SK-MEL-5 (cell line): ENCODE data around the gene SHISA9. TPM values are rescaled to one million over a fixed set of nuclear protein-coding genes. Genes with fewer than 3 reads are reported as not detected.

Experiments used
- DNase-seq: peaks from one replicate; pipeline ENCODE4 v3.0.0-alpha.2; 2016; ENCODE audit warnings: low read depth, low spot score
- in situ Hi-C: cut with HindIII; loops from 2 replicates; pipeline ENCODE4 v1.10.0; 2016; ENCODE audit warnings: low sequenced_read_pairs, high pct_unique_total_duplicates, low pct_unique_long_range_greater_than_20kb
- total RNA-seq: library from RNA; depleted of rRNA; stranded (reverse); fragments of >200 nt; shearing (Covaris generic); gene quantifications from 2 replicates; pipeline ENCODE4 v1.2.3, GENCODE V29; 2014

Gene SHISA9
- total RNA-seq, 1 experiment from 2014 or later: 0.37 TPM

DNA sequence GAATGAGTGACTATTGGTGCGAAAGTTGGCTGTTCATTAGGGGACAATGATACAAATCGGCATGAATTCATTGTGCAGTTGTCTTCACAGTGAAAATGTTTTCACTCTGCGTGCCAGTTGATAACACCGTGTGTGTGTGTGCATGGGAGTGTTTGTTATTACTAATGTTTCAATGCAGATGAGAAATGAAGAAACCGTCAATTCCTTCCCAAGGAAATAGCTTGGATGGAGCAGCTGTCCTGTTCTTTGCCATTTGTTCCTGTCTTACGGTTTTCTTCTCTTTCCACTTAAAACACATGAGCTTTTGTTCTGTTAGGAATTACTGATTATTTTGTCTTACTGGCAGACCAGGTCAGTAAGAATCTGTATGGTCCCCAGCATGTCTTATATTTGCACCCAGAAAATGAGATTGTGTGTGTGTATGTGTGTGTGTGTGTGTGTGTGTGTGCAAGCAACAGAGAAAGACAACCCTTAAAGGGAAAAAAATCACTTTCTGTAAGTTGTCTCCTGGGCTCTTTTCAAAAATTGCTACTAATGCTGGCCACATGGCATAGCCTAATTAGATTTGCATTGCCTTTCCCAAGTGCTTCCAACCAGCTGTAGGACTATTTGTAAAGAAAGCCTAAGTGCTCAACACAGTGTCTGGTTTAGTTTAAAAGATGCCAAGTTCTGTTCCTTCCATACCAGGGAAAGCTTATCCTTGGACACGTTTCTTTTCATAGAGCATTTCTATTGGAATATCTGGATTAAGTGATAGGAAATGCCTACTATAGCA, 23.8 kb downstream of the SHISA9 start:
- no peak for DNase-seq
- in situ Hi-C loops: no loop called here

DNA sequence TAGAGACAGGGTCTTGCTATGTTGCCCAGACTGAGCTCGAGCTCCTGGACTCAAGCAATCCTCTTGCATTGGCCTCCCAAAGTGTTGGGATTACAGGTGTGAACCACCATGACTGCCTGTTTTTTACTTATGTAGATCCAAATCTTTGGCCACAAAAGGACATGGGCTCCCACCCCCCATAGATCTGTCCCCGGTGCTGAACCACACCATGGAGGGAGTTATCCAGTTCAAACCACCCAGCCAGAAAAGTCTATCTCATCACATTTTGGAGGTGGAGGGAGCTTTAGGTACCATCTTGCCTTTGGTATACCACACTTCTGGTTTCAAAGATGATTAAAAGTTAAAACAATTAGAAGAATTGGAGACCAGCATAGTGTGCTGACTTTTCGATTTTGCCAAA, 26.2 kb downstream of the SHISA9 start:
- no peak for DNase-seq
- in situ Hi-C loops: no loop called here

- in situ Hi-C loops: no loop called here
- no peak for DNase-seq
Measured at GRCh38 chr16:12930881-12931280, 29.5 kb downstream of the SHISA9 start.

DNA sequence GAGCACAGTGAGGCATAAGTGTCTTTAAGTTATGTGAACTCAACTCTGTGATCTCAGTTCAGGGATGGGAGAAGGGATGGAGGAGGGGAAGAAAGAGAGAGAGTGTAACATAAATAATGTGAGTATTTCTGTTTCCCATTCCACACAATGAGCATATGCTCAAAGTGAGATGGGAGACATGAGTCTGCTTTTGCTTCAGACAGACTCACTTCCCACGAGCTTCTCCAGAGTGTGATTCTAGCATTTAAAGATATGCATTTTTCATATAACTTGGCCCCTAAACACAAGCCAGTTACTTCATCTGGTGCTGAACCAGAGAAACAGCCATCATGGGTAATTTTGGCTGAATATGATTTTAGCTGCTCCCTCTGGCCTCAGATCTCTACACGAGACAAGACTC, 35.0 kb downstream of the SHISA9 start:
- no peak for DNase-seq
- in situ Hi-C loops: no loop called here

DNA sequence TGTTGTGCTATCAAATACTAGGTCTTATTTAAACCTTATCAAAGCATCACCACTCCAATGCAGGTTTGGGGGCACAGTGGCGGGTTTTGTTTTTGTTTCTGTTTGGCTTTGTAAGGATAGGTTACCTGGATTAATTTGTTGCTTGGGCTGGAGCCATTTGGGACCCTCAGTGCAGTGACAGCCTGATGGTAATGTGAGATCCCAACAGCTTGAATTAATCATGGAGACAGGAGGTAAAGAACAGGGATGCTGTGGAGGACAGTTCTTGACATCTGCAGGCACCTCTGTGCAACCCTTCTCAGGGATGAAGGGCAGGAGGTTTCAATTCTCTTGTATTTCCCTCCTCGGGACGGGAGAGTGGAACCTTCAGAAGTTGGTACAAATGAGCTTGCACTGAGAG, 40.5 kb downstream of the SHISA9 start:
- DNase-seq: no peak
- in situ Hi-C loops: no loop called here

DNA sequence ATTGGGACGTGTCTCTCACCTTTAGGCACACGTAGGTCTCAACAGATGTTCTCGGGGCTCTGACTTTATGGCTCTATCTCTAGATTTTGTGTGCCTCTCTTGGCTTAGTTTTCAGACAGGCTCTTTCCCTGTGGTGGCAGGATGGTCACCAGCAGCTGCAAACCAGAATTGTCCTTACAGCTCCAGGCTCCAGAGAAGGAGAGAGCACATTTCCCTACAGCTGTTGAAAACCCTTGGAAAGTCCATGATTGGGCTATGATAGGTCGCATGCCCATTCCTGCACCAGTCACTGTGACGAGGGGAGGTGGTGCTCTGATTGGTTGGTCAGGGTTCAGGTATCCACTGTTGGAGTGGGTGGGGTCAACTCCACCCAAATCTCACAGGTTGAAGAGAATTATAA, 41.5 kb downstream of the SHISA9 start:
- in situ Hi-C loops: no loop called here
- no peak for DNase-seq

GRCh38 chr16:12944300-12944699, 42.9 kb downstream of the SHISA9 start:
- in situ Hi-C loops: no loop called here
- no peak for DNase-seq

DNA sequence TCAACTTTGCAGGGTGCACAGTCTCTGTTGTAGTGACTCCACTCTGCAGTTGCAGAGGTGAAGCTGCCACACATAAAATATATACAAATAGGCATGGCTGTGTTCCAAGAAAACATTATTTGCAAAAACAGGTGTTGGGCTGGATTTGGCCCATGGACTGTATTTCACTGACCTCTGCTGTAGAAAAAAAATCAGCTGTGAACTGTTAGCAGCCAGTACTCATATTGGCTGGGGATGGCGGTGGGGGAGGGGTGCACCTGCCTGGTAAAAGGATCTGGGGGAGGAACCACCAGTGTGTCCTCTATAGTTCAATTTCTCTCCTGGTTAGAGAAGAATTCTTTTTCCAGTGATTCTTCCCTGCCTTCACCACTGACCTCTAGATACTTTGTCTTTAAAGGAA, 50.0 kb downstream of the SHISA9 start:
- in situ Hi-C loops: no loop called here
- DNase-seq: no peak

DNA sequence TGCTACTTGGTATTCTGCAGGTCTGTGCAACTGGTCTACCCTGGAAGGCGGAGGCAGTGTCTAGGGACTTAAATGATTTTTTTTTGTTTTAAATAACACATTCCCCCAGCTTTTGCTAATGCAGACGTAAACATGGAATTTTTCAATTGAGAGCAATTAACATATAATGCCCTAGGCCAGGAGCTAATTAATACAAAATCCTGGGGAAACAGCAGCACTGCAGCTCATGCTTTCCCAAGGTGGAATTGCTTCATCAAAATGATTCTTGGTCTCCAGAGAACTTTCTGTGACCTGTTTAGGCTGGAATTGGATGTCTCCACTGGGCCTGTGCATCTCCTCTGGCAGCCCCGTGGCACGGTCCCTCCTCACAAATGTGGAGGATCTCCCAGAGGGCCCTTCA, 50.6 kb downstream of the SHISA9 start:
- in situ Hi-C loops: no loop called here

GRCh38 chr16:12958366-12958765, 57.0 kb downstream of the SHISA9 start:
- no peak for DNase-seq

More for the DNA sequence above, 50.6 kb downstream of the SHISA9 start:
- DNase-seq: no peak

DNA sequence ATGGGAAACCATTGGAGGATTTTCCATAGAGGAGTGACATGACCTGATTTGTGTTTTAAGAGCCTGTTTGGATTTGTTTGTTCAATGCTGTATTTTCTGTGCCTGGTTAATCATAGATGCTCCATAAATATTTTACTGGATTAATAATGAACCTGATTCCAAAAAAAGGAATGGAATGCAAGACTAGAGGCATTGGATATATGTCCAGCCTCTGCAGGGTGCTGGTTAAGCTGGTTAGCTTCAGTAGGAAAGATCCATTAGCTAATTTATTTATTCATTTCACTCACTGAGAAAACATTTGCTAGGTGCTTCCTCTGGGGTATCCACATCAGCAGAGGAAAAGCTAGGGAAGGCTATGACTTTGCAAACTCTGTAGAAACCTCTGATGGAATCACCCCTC, 57.7 kb downstream of the SHISA9 start:
- in situ Hi-C loops: no loop called here
- DNase-seq: no peak

More at GRCh38 chr16:12958366-12958765, 57.0 kb downstream of the SHISA9 start:
- in situ Hi-C loops: no loop called here

GRCh38 chr16:12961626-12962025, 60.2 kb downstream of the SHISA9 start:
- no peak for DNase-seq
- in situ Hi-C loops: no loop called here

DNA sequence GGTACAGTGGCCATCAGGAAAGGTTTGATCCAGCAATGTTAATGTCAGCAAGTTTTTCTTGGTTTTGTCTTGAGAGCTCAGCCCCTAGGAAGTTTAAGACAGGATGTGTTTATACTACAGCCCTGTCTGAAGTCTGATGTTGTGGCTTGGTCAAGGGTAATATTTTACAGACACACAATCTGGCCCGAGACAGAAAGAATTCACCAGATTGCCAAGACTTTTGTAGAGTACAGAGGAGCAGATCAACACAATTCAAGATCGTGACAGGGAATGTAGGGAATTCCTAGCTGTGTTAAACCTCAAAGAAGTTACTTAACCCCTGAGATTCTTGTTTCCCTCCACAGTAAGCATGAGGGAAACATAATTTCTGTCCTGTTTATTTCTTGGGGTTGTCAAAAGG, 63.1 kb downstream of the SHISA9 start:
- no peak for DNase-seq
- in situ Hi-C loops: no loop called here

GRCh38 chr16:12965274-12965804, 63.9 kb downstream of the SHISA9 start:
- no peak for DNase-seq
- in situ Hi-C loops: no loop called here

GRCh38 chr16:12971241-12971640, 69.8 kb downstream of the SHISA9 start:
- peak; percentile 53 for DNase-seq
- in situ Hi-C loops: no loop called here

DNA sequence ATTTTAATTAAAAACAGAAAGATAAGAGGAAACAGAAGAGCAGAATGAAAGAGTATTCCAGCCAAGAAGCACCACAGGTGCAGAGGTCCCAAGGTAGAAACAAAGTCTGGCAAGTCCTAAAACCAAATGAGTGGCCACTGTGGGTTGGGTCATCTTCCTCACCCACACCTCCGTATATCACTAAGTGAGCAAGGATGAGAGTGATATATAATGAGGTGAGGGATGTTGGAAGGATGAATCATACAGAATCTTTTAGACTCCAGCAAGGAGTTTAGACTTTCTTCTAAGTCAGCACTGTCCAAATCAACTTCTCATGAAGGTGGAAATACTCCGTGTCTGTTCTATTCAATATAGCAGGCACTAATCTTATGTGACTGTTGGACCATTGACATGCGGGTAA, 70.8 kb downstream of the SHISA9 start:
- in situ Hi-C loops: no loop called here

GRCh38 chr16:12975766-12976165, 74.4 kb downstream of the SHISA9 start:
- in situ Hi-C loops: no loop called here

More for the DNA sequence above, 70.8 kb downstream of the SHISA9 start:
- DNase-seq: no peak

GRCh38 chr16:12976496-12976895, 75.1 kb downstream of the SHISA9 start:
- DNase-seq: no peak
- in situ Hi-C loops: no loop called here

More at GRCh38 chr16:12975766-12976165, 74.4 kb downstream of the SHISA9 start:
- no peak for DNase-seq

DNA sequence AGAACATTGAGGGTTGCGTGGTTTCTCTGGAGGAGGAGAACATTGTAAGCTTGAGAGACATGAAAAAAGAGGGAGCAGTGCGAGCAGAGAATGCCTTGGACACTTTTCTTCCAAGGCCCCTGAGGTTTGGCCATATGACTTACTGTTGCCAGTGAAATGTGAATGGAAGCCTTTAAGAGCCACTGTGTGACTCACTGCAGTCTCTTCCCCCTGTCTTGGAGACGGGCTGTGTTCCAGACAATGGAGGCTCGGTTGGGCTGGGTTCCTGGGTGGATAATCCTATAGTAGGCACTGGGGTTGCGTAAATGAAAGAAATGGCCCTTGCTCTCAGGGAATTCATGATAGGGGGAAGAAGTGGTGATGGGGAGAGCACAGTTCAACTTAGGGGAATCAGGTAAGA, 75.5 kb downstream of the SHISA9 start:
- in situ Hi-C loops: no loop called here
- peak; percentile 91 for DNase-seq
